ENCODE measurements around the gene CCNI2.

The CCNI2 gene

GRCh38 chr5:132737982-132738681 is 9.1 kb upstream of the CCNI2 start:
- in situ Hi-C loops (cut with HindIII; ENCODE audit: low pct_unique_long_range_greater_than_20kb, low sequenced_read_pairs): no loop called here
- no peak for DNase-seq (ENCODE audit: low read depth in 1 of 2, low spot score in 1 of 2)
- TF ChIP-seq JUND (IDR thresholded peaks at IDR 0.05; ENCODE audit: low read depth): no peak

- TF ChIP-seq JUND (IDR thresholded peaks at IDR 0.05; ENCODE audit: low read depth): no peak
- in situ Hi-C loops (cut with HindIII; ENCODE audit: low pct_unique_long_range_greater_than_20kb, low sequenced_read_pairs): no loop called here
- no peak for DNase-seq (ENCODE audit: low read depth in 1 of 2, low spot score in 1 of 2)
Measured at GRCh38 chr5:132739232-132739631, 8.0 kb upstream of the CCNI2 start.

- in situ Hi-C loops (cut with HindIII; ENCODE audit: low pct_unique_long_range_greater_than_20kb, low sequenced_read_pairs): no loop called here
- no peak for TF ChIP-seq JUND (IDR thresholded peaks at IDR 0.05; ENCODE audit: low read depth)
- no peak for DNase-seq (ENCODE audit: low read depth in 1 of 2, low spot score in 1 of 2)
Measured at GRCh38 chr5:132742158-132742557, 5.1 kb upstream of the CCNI2 start.

- no peak for DNase-seq (ENCODE audit: low read depth in 1 of 2, low spot score in 1 of 2)
- in situ Hi-C loops (cut with HindIII; ENCODE audit: low pct_unique_long_range_greater_than_20kb, low sequenced_read_pairs): no loop called here
- TF ChIP-seq JUND (IDR thresholded peaks at IDR 0.05; ENCODE audit: low read depth): no peak
Measured at GRCh38 chr5:132742626-132743025, 4.6 kb upstream of the CCNI2 start.

GRCh38 chr5:132744659-132745058 is 2.6 kb upstream of the CCNI2 start:
- TF ChIP-seq JUND (IDR thresholded peaks at IDR 0.05; ENCODE audit: low read depth): no peak
- in situ Hi-C loops (cut with HindIII; ENCODE audit: low pct_unique_long_range_greater_than_20kb, low sequenced_read_pairs): no loop called here

GRCh38 chr5:132746592-132746953 is 653 bp upstream of the CCNI2 start:
- no peak for TF ChIP-seq JUND (IDR thresholded peaks at IDR 0.05; ENCODE audit: low read depth)
- no peak for DNase-seq (ENCODE audit: low read depth in 1 of 2, low spot score in 1 of 2)
- in situ Hi-C loops (cut with HindIII; ENCODE audit: low pct_unique_long_range_greater_than_20kb, low sequenced_read_pairs): no loop called here

More at GRCh38 chr5:132744659-132745058, 2.6 kb upstream of the CCNI2 start:
- DNase-seq (ENCODE audit: low read depth in 1 of 2, low spot score in 1 of 2): no peak

GRCh38 chr5:132747616-132748440 is 602 bp downstream of the CCNI2 start:
- no peak for TF ChIP-seq JUND (IDR thresholded peaks at IDR 0.05; ENCODE audit: low read depth)
- no peak for DNase-seq (ENCODE audit: low read depth in 1 of 2, low spot score in 1 of 2)
- in situ Hi-C loops (cut with HindIII; ENCODE audit: low pct_unique_long_range_greater_than_20kb, low sequenced_read_pairs): no loop called here

- in situ Hi-C loops (cut with HindIII; ENCODE audit: low pct_unique_long_range_greater_than_20kb, low sequenced_read_pairs): no loop called here
- no peak for DNase-seq (ENCODE audit: low read depth in 1 of 2, low spot score in 1 of 2)
- TF ChIP-seq JUND (IDR thresholded peaks at IDR 0.05; ENCODE audit: low read depth): no peak
Measured at GRCh38 chr5:132748522-132749000, 1.3 kb downstream of the CCNI2 start.

GRCh38 chr5:132749506-132749905 is 2.3 kb downstream of the CCNI2 start:
- TF ChIP-seq JUND (IDR thresholded peaks at IDR 0.05; ENCODE audit: low read depth): no peak
- in situ Hi-C loops (cut with HindIII; ENCODE audit: low pct_unique_long_range_greater_than_20kb, low sequenced_read_pairs): no loop called here
- DNase-seq (ENCODE audit: low read depth in 1 of 2, low spot score in 1 of 2): no peak

GRCh38 chr5:132750471-132751230 is 3.4 kb downstream of the CCNI2 start:
- no peak for DNase-seq (ENCODE audit: low read depth in 1 of 2, low spot score in 1 of 2)
- no peak for TF ChIP-seq JUND (IDR thresholded peaks at IDR 0.05; ENCODE audit: low read depth)
- in situ Hi-C loops (cut with HindIII; ENCODE audit: low pct_unique_long_range_greater_than_20kb, low sequenced_read_pairs): no loop called here

GRCh38 chr5:132751444-132751843 is 4.2 kb downstream of the CCNI2 start:
- DNase-seq (ENCODE audit: low read depth in 1 of 2, low spot score in 1 of 2): no peak
- no peak for TF ChIP-seq JUND (IDR thresholded peaks at IDR 0.05; ENCODE audit: low read depth)
- in situ Hi-C loops (cut with HindIII; ENCODE audit: low pct_unique_long_range_greater_than_20kb, low sequenced_read_pairs): no loop called here

- no peak for DNase-seq (ENCODE audit: low read depth in 1 of 2, low spot score in 1 of 2)
- TF ChIP-seq JUND (IDR thresholded peaks at IDR 0.05; ENCODE audit: low read depth): no peak
- in situ Hi-C loops (cut with HindIII; ENCODE audit: low pct_unique_long_range_greater_than_20kb, low sequenced_read_pairs): no loop called here
Measured at GRCh38 chr5:132751971-132752580, 4.8 kb downstream of the CCNI2 start.

Data from T47D (cell line).